Measurements from ENCODE around the gene CHCHD10.

CHCHD10 gene

GRCh38 chr22:23787600-23787896 lies 19.8 kb upstream of the CHCHD10 start:
- no peak for DNase-seq

GRCh38 chr22:23786752-23787599 lies 19.2 kb upstream of the CHCHD10 start, which contains the start of gene SMARCB1:
Gene SMARCB1, plus strand, starts transcription at chr22:23786966. Its CDS starts 204 bp downstream, at chr22:23787170.
- DNase-seq: peak; percentile 92

GRCh38 chr22:23786261-23786710 lies 18.5 kb upstream of the CHCHD10 start:
- DNase-seq: no peak

- no peak for DNase-seq
These were observed 16.5 kb upstream of the CHCHD10 start for GRCh38 chr22:23784215-23784732.

GRCh38 chr22:23783265-23784150 lies 15.7 kb upstream of the CHCHD10 start:
- DNase-seq: no peak

GRCh38 chr22:23782703-23783102 lies 14.9 kb upstream of the CHCHD10 start:
- no peak for DNase-seq

GRCh38 chr22:23782252-23782651 lies 14.5 kb upstream of the CHCHD10 start:
- no peak for DNase-seq

- no peak for DNase-seq
These were observed 13.9 kb upstream of the CHCHD10 start for GRCh38 chr22:23781511-23782183.

GRCh38 chr22:23781065-23781464 lies 13.3 kb upstream of the CHCHD10 start:
- no peak for DNase-seq

GRCh38 chr22:23780146-23780748 lies 12.5 kb upstream of the CHCHD10 start:
- no peak for DNase-seq

GRCh38 chr22:23779731-23780130 lies 12.0 kb upstream of the CHCHD10 start:
- DNase-seq: no peak

GRCh38 chr22:23779083-23779482 lies 11.3 kb upstream of the CHCHD10 start:
- no peak for DNase-seq

- no peak for DNase-seq
These were observed 10.8 kb upstream of the CHCHD10 start for GRCh38 chr22:23778577-23778900.

GRCh38 chr22:23777776-23778576 lies 10.2 kb upstream of the CHCHD10 start:
- no peak for DNase-seq

GRCh38 chr22:23775779-23776375 lies 8.1 kb upstream of the CHCHD10 start:
- DNase-seq: no peak

GRCh38 chr22:23774922-23775436 lies 7.2 kb upstream of the CHCHD10 start:
- DNase-seq: no peak

- DNase-seq: no peak
These were observed 6.5 kb upstream of the CHCHD10 start for GRCh38 chr22:23774114-23774921.

- no peak for DNase-seq
These were observed 5.8 kb upstream of the CHCHD10 start for GRCh38 chr22:23773483-23774113.

GRCh38 chr22:23772649-23773473 lies 5.1 kb upstream of the CHCHD10 start, which contains the start of gene MMP11:
Gene MMP11, plus strand, starts transcription at chr22:23772849. Its CDS starts 22 bp downstream, at chr22:23772871.
- DNase-seq: peak; percentile 52

All from activated CD4-positive, CD25-positive, alpha-beta regulatory T cell treated with anti-CD3 and anti-CD28 coated beads, Interleukin-2, amount 50 U/mL, for 72 hours (primary cell).